Stimulated activated CD4-positive, alpha-beta T cell treated with anti-CD3 and anti-CD28 coated beads, Interleukin-15, amount 100 ng/mL, for 1 hour (primary cell): ENCODE data around the gene KRTAP20-4.

ENCODE experiments used
- DNase-seq, 2 donors: peaks; one replicate each; pipeline ENCODE4 v3.0.0-alpha.2; 2020; ENCODE audit warnings: low read depth in 1 of 2, low spot score in 1 of 2

Gene KRTAP20-4

DNA sequence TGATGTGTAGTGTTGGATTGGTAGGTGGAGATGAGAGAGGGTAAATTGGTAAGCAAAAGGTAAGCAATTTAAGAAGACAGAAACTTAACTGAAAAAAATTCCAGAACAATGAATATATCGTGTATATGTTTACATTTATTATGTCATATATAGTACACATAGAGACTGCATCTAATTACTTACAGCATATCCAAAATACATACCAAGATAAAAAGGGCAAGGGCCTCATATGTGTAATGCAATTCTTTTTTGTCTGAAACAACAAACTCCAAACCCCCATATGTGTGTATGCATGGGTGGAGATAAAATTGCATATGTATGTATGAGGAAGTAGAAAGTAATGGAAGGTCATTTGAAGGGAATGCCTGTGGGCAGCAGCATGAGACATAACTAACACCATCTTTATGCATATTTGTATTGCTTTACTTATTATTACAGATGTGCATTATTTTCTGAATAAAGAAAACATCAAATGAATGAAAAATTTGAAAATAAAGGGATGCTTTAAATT lies 26.5 kb downstream of the KRTAP20-4 start:
- DNase-seq = no peak

DNA sequence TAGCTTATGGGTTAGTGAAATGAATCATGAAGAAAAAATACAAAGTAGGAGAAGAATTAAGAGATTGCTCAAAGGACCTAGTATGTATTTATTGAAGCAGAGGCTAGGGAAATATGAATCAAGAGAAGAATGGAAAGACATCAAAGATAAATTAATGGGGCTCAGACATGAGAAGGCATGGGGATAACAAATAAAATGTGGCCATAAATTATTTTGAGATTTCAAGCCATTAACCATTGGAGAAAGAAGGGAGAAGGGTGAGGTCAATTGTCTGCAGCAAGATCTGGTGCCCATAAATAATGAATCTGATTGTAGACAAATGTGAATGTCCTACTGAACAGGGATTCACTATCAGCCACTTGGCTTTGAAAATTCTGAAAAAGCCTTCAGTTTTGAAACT lies 32.5 kb downstream of the KRTAP20-4 start:
- no peak for DNase-seq

DNA sequence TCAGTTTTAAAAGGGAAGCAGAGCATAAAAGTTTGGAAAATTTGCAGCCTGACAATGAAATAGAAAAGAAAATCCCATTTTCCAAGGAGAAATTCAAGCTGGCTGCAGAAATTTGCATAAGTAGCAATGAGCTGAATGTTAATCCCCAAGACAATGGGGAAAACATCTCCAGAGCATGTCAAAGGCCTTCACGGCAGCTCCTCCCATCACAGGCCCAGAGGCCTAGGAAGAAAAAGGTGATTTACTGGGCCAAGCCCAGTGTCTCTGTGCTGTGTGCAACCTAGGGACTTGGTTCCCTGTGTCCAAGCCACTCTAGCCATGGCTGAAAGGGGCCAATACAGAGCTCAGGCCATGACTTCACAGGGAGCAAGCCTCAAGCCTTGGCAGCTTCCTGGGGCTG lies 48.3 kb downstream of the KRTAP20-4 start:
- no peak for DNase-seq
